Activated CD4-positive, alpha-beta memory T cell treated with anti-CD3 and anti-CD28 coated beads, Interleukin-2, amount 10 ng/mL, durations not matched to agents 7 days and 5 days (primary cell): ENCODE results near the gene CLEC4A. TPM values are rescaled to one million over a fixed set of nuclear protein-coding genes. Genes with fewer than 3 reads are reported as not detected.
A peak's percentile ranks its signal among the peaks of the same experiment; 100 is the strongest.
"Not testable (repeated sequence)": the region's sequence is repeated elsewhere in the genome, so short reads cannot be mapped to it uniquely, and the experiment has no call there.

Source experiments
- CTCF ChIA-PET: fragments of 350-600 bp; sonication (Branson Sonifier 250); formaldehyde crosslinking; loops from one replicate; lab custom pipeline; 2021; ENCODE audit warnings: antibody characterized with exemption, inconsistent platforms; lab: Charles Lee
- POLR2A ChIA-PET: fragments of 350-600 bp; sonication (Branson Sonifier 250); formaldehyde crosslinking; loops from one replicate; lab custom pipeline; 2021; ENCODE audit warnings: antibody characterized with exemption; lab: Charles Lee
- DNase-seq: peaks from one replicate; pipeline ENCODE4 v3.0.0-alpha.2; 2020
- H3K27ac Mint-ChIP-seq: one replicate; pipeline ENCODE4 v1.8.0; 2021; ENCODE audit warnings: mild to moderate bottlenecking, mixed read lengths
- H3K27me3 Mint-ChIP-seq: one replicate; pipeline ENCODE4 v1.8.0; 2021; ENCODE audit warnings: mixed read lengths
- H3K36me3 Mint-ChIP-seq: one replicate; pipeline ENCODE4 v1.8.0; 2021; ENCODE audit warnings: low read depth, mixed read lengths
- H3K4me1 Mint-ChIP-seq: one replicate; pipeline ENCODE4 v1.8.0; 2021; ENCODE audit warnings: mixed read lengths
- H3K4me3 Mint-ChIP-seq: one replicate; pipeline ENCODE4 v1.8.0; 2021; ENCODE audit warnings: mild to moderate bottlenecking, mixed read lengths
- H3K9me3 Mint-ChIP-seq: one replicate; pipeline ENCODE4 v1.8.0; 2021; ENCODE audit warnings: mixed read lengths
- total RNA-seq, 2 experiments: library from RNA; stranded (reverse); gene quantifications; one replicate each; pipeline ENCODE4 v1.2.3, GENCODE V29; 2021

CLEC4A gene
- total RNA-seq, 2 experiments from 2014 or later: 0.50 to 1.7 TPM

DNA sequence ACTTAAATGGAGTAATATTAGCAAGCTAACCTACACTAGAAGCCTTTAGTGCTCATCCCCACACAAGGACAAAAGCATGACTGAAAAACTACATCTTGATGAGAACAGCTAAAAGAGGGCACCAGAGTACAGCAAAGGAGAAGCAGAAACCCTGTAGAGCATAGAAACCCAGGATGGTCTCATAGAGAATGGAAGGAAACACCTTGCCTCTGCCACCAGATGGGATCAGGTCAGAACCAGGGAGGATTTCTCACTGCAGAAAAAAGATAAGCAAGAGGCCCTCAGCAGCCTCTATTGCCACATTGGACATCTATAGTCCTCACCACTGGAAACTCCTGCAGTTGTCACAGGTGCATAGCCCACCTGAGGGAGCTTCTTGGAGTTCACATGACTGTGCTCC, 19.8 kb downstream of the CLEC4A start:
- Mint-ChIP-seq H3K27ac (no peak overlapping the region), H3K9me3 (no peaks in the 10 kb centered on the region), H3K4me3 (no peak overlapping the region), H3K4me1 (no peaks in the 10 kb centered on the region), H3K36me3 (no peaks in the 10 kb centered on the region), H3K27me3 (peaks cover 6% of the 10 kb centered on the region)
- CTCF ChIA-PET: no interaction called here
- DNase-seq: no peak
- POLR2A ChIA-PET: no interaction called here

GRCh38 chr12:8145754-8146441, 22.5 kb downstream of the CLEC4A start:
- Mint-ChIP-seq H3K4me1 (no peaks in the 10 kb centered on the region), H3K27ac (no peak overlapping the region), H3K36me3 (no peaks in the 10 kb centered on the region), H3K27me3 (peaks cover 29% of the 10 kb centered on the region), H3K9me3 (no peaks in the 10 kb centered on the region), H3K4me3 (no peak overlapping the region)
- POLR2A ChIA-PET: no interaction called here
- CTCF ChIA-PET: no interaction called here
- no peak for DNase-seq

GRCh38 chr12:8146442-8146771, 23.0 kb downstream of the CLEC4A start:
- ChIA-PET CTCF (no interaction called here), POLR2A (no interaction called here)
- H3K9me3 Mint-ChIP-seq: no peaks in the 10 kb centered on the region
- peaks cover 33% of the 10 kb centered on the region for H3K27me3 Mint-ChIP-seq
- no peaks in the 10 kb centered on the region for H3K4me1 Mint-ChIP-seq
- H3K4me3 Mint-ChIP-seq: no peak overlapping the region
- H3K36me3 Mint-ChIP-seq: no peaks in the 10 kb centered on the region
- H3K27ac Mint-ChIP-seq: no peak overlapping the region
- no peak for DNase-seq

DNA sequence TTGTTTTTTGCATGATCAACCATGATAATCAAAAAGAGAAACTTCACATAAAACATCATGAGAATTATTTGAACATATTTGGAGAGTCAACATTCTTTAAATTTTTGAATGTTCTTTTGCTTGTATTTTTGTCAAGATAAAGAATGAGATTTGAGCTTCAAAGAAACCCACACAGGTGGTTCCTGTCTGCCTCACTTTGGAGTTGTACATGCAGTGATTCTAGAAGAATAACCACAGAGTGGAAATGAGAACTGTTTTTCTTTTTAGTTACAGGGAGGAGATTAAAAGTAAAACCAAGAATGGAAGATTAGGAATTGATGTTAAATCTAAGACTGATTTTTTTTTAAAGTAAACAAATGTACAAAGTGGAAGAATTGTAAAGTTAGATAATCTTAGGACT, 31.1 kb downstream of the CLEC4A start:
- Mint-ChIP-seq H3K27ac (no peak overlapping the region), H3K4me1 (peaks cover 5% of the 10 kb centered on the region), H3K4me3 (no peak overlapping the region), H3K9me3 (no peaks in the 10 kb centered on the region), H3K36me3 (no peaks in the 10 kb centered on the region), H3K27me3 (peaks cover 55% of the 10 kb centered on the region)
- ChIA-PET POLR2A (interaction anchor here (0.9 kb wide), 1 partner anchor 46 kb away, joined by 4 read pairs; no protein-coding TSS in a partner anchor), CTCF (no interaction called here)
- DNase-seq: no peak

DNA sequence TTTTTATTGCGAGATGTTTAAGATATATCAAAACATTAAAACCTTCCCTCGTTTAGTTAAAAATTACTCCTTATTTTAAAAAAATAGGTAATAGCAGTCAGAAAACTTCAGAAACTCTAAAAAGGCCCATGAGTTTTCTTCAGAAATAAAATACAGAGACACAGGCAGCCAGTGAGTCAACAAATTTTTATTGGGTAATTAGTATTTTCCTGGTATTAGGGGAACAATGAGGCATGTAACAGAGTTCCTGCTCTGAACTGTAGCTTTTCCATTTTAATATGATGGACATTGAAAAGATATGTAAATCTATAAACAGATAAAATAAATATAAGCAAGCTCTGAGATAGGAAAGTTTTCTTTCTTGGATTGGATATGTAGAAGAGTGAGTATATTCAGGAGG, 33.0 kb downstream of the CLEC4A start:
- H3K27me3 Mint-ChIP-seq: peaks cover 46% of the 10 kb centered on the region
- no peaks in the 10 kb centered on the region for H3K9me3 Mint-ChIP-seq
- DNase-seq: no peak
- ChIA-PET POLR2A (no interaction called here), CTCF (no interaction called here)
- no peaks in the 10 kb centered on the region for H3K36me3 Mint-ChIP-seq
- peaks cover 5% of the 10 kb centered on the region for H3K4me1 Mint-ChIP-seq
- no peak overlapping the region for H3K4me3 Mint-ChIP-seq
- no peak overlapping the region for H3K27ac Mint-ChIP-seq

DNA sequence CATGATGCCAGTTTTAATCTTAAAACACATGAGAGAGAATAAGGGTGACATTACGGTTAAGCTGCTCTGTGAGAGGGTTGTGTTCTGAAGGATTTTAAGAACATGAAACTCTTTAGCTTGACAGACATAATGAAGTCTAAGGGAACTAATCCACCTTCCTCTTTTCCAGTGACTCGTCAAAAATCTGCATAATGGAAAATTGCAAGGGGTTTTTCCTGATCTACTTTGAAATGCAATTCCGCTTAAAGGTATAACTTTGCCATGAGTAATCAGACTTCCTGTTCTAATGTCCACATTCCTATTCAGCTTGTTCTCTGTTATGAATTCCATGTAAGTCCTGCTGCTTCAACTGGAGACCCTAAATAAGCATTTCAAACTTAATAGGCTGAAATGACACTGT, 33.4 kb downstream of the CLEC4A start, which contains the start of gene ZNF705A:
ZNF705A (plus strand) TSS at position 171 of the 400 bp plus-strand sequence. CDS start 15,611 bp downstream, outside the sequence.
- CTCF ChIA-PET: no interaction called here
- DNase-seq: no peak
- H3K27me3 Mint-ChIP-seq: peaks cover 42% of the 10 kb centered on the region
- H3K4me3 Mint-ChIP-seq: no peak within 1 kb of the TSS
- H3K9me3 Mint-ChIP-seq: no peaks in the 10 kb centered on the region
- H3K27ac Mint-ChIP-seq: no peak within 1 kb of the TSS
- H3K4me1 Mint-ChIP-seq: peaks cover 8% of the 10 kb centered on the region
- POLR2A ChIA-PET: no interaction called here
- H3K36me3 Mint-ChIP-seq: no peaks in the 10 kb centered on the region

DNA sequence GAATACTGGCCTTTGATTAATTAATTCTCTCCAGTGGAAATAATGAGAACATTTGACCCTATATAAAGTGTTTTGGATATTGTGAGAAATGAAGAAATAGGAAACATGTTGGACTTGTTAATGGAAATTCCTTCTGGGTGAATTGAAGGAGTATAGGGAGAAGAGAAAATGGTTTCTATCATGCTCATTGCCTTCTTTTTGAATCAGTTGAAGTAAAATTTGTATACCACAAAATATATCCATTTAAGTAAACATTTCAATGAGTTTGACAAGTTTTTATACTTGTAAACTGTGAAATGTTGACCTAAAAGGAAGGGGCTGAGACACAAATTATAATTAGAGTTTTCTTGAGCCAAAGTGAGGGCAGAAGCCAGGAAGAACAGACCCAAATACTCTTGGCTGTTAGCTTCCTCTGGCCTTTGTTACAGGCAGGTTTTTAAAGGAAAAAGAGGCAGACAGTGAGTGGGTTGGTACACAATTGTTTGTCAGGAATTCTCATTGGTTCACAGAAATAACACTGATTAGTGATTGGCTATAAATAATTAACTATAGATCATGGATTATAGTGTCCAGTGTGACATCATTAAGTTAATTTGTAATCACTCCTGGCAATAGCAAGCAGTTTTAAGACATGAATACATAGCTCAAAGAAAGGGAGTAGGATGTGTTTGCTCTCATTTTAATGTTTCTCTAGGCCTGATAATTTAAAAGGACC, 34.2 kb downstream of the CLEC4A start:
- CTCF ChIA-PET: interaction anchor here (0.8 to 1.1 kb wide), 2 partner anchors 48 to 74 kb away, joined by 3 to 4 read pairs; no protein-coding TSS in a partner anchor

DNA sequence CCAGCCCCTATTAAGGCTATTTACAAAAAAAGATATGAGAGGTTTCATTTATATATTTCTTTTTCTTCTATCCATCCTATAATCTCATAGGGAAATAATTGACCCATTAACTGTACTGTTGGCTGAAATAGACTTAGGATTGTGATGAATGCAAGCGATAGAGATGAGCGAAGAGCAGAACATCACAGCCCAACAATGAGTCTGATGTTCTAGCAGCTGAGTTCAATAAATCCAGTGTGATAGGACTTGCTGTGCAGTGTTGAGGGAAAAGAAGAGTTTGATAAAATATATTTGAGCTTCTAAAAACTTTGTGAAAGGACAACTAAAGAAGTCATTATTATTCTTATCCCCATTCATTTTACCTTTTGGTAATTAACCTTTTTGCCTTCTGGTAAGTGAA, 49.5 kb downstream of the CLEC4A start:
- H3K4me3 Mint-ChIP-seq, H3K36me3 Mint-ChIP-seq, POLR2A ChIA-PET, H3K4me1 Mint-ChIP-seq, H3K9me3 Mint-ChIP-seq, CTCF ChIA-PET, H3K27ac Mint-ChIP-seq, DNase-seq: not testable (repeated sequence)
- H3K27me3 Mint-ChIP-seq: peaks cover 20% of the 10 kb centered on the region

More for the DNA sequence above, 34.2 kb downstream of the CLEC4A start:
- no peak for DNase-seq
- Mint-ChIP-seq H3K27me3 (peaks cover 34% of the 10 kb centered on the region), H3K9me3 (no peaks in the 10 kb centered on the region), H3K4me3 (no peak overlapping the region), H3K27ac (no peak overlapping the region), H3K36me3 (no peaks in the 10 kb centered on the region), H3K4me1 (peaks cover 15% of the 10 kb centered on the region)
- POLR2A ChIA-PET: no interaction called here

GRCh38 chr12:8179989-8180585, 56.7 kb downstream of the CLEC4A start:
- H3K36me3 Mint-ChIP-seq, H3K9me3 Mint-ChIP-seq, POLR2A ChIA-PET, H3K27me3 Mint-ChIP-seq: not testable (repeated sequence)
- CTCF ChIA-PET: interaction anchor here (0.8 kb wide), 1 partner anchor 72 kb away, joined by 4 read pairs; no protein-coding TSS in a partner anchor
- Mint-ChIP-seq H3K4me3 (peak overlapping the region; percentile 76), H3K27ac (peak overlapping the region; percentile 29), H3K4me1 (peaks cover 14% of the 10 kb centered on the region)
- DNase-seq: peak; percentile 84

DNA sequence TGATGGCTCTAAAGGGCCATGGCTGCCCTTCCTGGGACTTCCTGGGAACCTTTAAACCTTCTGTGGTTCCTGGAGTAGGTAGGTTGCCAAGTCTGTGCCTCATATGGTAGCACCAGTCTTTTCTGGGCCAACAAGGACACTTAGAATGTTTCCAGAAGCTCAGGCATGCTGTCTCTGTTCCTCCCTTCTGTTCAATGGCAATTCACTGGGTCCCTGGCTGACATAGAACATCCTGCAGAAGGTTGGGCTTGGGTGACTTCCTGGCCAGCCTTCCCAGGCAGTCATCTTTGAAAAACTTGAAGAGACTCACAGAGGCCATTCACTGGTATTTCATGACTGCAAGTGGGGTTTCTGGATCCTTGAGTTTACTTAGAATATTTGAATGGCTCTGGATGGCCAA, 57.9 kb downstream of the CLEC4A start:
- H3K4me1 Mint-ChIP-seq: peaks cover 14% of the 10 kb centered on the region
- H3K4me3 Mint-ChIP-seq: peak overlapping the region; percentile 63
- ChIA-PET CTCF (interaction anchor here (2.6 kb wide), 1 partner anchor 72 kb away, joined by 8 read pairs; no protein-coding TSS in a partner anchor), POLR2A (interaction anchor here (0.6 kb wide), 2 partner anchors 53 to 72 kb away, joined by 3 to 5 read pairs; no protein-coding TSS in a partner anchor)
- not testable (repeated sequence) for H3K36me3 Mint-ChIP-seq, H3K9me3 Mint-ChIP-seq, DNase-seq, H3K27ac Mint-ChIP-seq, H3K27me3 Mint-ChIP-seq

- peaks cover 14% of the 10 kb centered on the region for H3K4me1 Mint-ChIP-seq
- H3K27me3 Mint-ChIP-seq, POLR2A ChIA-PET, H3K4me3 Mint-ChIP-seq, H3K27ac Mint-ChIP-seq, H3K9me3 Mint-ChIP-seq, H3K36me3 Mint-ChIP-seq, DNase-seq: not testable (repeated sequence)
- CTCF ChIA-PET: interaction anchor here (2.6 kb wide), 1 partner anchor 73 kb away, joined by 8 read pairs; no protein-coding TSS in a partner anchor
These were observed 59.5 kb downstream of the CLEC4A start for GRCh38 chr12:8182923-8183322.

GRCh38 chr12:8183346-8183745, 59.9 kb downstream of the CLEC4A start:
- POLR2A ChIA-PET, H3K4me3 Mint-ChIP-seq, H3K27me3 Mint-ChIP-seq, H3K9me3 Mint-ChIP-seq, H3K36me3 Mint-ChIP-seq, H3K27ac Mint-ChIP-seq, DNase-seq, CTCF ChIA-PET: not testable (repeated sequence)
- H3K4me1 Mint-ChIP-seq: peaks cover 14% of the 10 kb centered on the region

DNA sequence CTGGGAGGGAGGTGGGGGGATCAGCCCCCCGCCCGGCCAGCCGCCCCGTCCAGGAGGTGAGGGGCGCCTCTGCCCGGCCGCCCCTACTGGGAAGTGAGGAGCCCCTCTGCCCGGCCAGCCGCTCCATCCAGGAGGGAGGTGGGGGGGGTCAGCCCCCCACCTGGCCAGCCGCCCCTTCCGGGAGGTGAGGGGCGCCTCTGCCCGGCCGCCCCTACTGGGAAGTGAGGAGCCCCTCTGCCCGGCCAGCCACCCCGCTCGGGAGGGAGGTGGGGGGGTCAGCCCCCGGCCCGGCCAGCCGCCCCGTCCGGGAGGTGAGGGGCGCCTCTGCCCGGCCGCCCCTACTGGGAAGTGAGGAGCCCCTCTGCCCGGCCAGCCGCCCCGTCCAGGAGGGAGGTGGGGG, 60.8 kb downstream of the CLEC4A start:
- H3K27ac Mint-ChIP-seq, DNase-seq, H3K36me3 Mint-ChIP-seq, CTCF ChIA-PET, H3K4me3 Mint-ChIP-seq, H3K27me3 Mint-ChIP-seq, POLR2A ChIA-PET, H3K9me3 Mint-ChIP-seq: not testable (repeated sequence)
- peaks cover 14% of the 10 kb centered on the region for H3K4me1 Mint-ChIP-seq
